RPMI7951 (cell line): ENCODE measurements around the gene CD180. TPM values are rescaled to one million over a fixed set of nuclear protein-coding genes. Genes with fewer than 3 reads are reported as not detected.

Experiments used
- DNase-seq: peaks from one replicate; pipeline ENCODE4 v3.0.0-alpha.2; 2012; ENCODE audit warnings: low read depth
- total RNA-seq: library from RNA; depleted of rRNA; stranded (reverse); fragments of >200 nt; shearing (Covaris generic); gene quantifications from 2 replicates; pipeline ENCODE4 v1.2.3, GENCODE V29; 2014

Gene CD180
- total RNA-seq, 1 experiment from 2014 or later, result under 0.01 TPM

- peak; percentile 56 for DNase-seq
Measured at GRCh38 chr5:67160985-67161384, 35.6 kb downstream of the CD180 start.

GRCh38 chr5:67160272-67160671 is 36.3 kb downstream of the CD180 start:
- DNase-seq, result no peak

- DNase-seq, result peak; percentile 22
Measured at GRCh38 chr5:67156976-67157583, 39.5 kb downstream of the CD180 start.

DNA sequence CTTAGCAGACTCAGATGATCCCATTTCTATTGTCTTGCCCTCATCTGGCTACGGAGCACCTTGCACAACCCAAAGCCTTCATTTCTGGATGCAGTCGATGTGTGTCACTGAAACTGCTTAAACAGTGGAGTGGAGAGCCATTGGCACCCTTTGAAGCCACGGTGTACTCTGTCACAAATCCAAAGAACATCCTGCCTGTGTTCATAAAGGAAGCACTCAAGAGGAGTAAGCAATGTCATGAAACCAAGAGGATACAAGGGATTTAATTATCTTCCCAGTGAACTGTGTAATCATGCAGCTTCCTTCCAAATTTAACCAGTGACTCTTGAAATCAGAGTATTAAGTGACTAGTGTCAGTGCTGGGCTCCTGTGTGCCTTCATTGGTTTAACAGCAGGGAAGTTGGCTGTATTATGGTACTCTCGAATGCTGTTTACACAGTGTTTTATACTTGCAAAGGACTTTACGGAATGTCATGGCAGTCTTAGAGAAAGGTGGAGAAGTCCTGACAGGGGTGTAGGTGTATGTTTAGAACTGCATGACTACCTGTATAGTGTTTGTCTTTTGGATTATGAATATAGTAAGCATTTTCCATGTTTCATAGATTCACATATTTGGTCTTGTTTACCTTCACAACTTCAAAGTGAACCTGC is 41.9 kb downstream of the CD180 start:
- no peak for DNase-seq

DNA sequence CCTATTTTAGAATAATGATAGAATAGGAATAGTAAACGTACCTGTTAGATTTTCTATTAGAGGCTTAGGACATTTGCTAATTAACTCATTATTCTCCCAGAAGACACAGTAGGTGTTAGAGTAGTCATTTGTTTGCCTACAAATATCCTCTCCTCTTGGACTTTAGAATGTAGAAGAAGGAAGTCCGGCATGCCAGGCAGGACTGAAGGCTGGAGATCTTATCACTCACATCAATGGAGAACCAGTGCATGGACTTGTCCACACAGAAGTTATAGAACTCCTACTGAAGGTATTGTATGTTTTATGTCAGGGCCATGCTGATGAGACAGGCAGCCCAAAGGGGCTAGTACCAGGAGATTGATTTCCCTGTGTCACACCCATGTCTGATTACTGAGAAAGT is 43.3 kb downstream of the CD180 start:
- no peak for DNase-seq

DNA sequence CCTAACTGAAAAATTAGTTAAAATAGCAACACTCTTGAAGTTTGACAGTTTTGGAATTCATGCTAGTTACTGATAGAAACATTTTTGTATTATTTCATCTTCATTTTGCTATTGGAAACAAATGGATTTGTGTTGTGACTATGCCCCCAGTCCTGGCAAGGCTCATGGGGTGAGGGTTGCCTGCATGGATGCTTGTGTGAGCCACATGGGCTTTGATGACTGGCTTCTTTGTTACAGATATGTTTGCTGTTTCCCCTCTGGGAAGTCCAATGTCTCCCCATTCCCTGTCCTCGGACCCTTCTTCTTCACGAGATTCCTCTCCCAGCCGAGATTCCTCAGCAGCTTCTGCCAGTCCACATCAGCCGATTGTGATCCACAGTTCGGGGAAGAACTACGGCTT is 44.2 kb downstream of the CD180 start:
- no peak for DNase-seq

- DNase-seq, result peak; percentile 19
Measured at GRCh38 chr5:67149951-67150523, 46.6 kb downstream of the CD180 start.

GRCh38 chr5:67149057-67149950 is 47.3 kb downstream of the CD180 start:
- no peak for DNase-seq

GRCh38 chr5:67147760-67148159 is 48.8 kb downstream of the CD180 start:
- peak; percentile 37 for DNase-seq

GRCh38 chr5:67146981-67147380 is 49.6 kb downstream of the CD180 start:
- no peak for DNase-seq

DNA sequence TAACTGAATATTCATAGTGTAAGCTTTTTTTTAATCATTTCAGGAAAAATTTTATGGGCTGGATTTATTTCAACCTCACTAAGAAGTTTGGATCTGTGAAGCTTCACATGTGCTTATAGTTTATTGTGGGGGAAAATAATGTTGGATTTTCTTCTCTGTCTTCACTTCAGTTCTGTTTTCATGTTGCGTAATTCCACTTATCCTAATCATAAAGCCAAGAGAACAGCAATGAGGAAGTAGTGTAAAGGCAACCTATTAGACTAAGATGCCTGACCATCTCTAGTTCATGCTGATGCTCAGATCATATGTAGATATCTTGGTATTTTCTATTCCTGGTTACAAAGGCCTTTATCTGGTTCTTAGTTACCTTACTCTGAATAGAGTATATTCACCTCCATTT is 50.0 kb downstream of the CD180 start:
- no peak for DNase-seq

DNA sequence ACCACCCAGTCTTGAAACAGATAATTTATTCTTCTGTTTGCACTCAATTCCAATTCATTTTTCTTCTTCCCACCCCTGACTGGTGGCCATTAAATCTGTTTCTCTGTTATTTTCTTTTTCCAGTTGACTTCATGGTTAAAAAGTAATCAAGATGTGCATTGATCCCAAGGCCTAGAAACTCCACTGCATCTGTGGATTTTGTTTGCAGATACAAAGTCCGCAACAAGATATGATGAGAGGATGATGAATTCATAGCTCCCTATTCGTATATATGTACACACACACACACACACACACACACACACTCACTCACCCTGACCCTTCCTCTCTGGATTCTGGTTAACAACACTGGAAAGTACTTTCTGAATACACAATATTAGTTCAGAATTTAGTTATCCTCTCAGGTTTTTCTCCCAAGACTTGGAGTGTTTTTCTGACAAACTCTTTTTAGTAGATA is 52.4 kb downstream of the CD180 start:
- no peak for DNase-seq

GRCh38 chr5:67143549-67143948 is 53.0 kb downstream of the CD180 start:
- no peak for DNase-seq

GRCh38 chr5:67142816-67143215 is 53.8 kb downstream of the CD180 start:
- DNase-seq, result no peak

DNA sequence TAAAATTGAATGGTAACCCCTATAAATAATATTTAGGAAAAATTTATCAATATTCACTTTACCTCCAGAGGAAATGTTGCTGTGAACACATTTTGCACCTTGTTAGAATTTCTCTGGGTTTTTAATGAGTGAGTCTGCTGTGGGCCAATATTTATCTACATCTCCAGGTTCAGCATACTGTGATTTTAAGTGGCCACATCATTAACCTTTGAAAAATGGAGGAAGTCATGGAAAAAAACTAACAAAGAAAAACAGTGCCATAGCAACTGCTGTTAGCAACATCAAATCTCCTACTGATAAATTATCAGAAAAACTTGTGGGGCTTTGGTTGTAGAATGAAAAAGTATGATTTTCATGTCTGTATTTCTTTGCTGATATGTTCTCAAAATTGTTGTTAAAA is 55.0 kb downstream of the CD180 start:
- DNase-seq, result no peak

GRCh38 chr5:67140413-67140812 is 56.2 kb downstream of the CD180 start:
- no peak for DNase-seq

- no peak for DNase-seq
Measured at GRCh38 chr5:67139030-67139429, 57.6 kb downstream of the CD180 start.

GRCh38 chr5:67135381-67135984 is 61.1 kb downstream of the CD180 start:
- DNase-seq, result no peak

- no peak for DNase-seq
Measured at GRCh38 chr5:67133776-67134175, 62.8 kb downstream of the CD180 start.

DNA sequence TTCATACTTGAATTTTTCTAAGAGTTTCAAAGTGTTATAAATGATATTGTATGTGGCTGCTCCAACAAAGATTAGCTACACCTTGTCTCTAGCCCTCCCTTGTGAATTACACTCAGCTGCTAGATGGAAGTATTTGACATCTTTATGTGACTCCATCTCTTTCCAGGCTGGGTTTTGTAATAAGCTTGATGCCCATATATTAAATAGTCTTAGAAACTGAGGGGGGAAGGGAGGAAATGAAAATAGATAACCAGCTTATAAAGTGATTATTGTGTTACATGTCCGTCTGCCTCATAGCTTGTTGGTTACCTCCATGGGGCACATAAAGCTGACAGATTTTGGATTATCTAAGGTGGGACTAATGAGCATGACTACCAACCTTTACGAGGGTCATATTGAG is 63.4 kb downstream of the CD180 start:
- DNase-seq, result no peak

DNA sequence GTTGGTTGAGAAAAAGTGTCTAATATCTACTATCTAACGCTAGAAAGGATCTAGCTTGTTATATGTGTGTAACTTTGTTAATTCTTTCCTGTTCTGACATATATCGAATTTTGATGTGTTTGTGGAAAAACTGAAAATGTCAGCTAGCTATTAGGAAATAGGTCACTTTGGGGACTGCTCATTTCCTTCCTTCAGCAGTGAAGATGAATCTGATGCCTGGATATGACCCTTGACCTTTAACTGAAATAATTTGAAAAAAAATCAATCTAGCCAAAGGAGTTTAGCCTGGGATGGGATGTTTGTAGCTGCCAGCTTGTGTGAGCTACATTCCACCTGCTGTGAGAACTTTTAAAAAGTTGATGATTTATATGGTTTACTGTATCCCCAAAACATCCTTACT is 66.8 kb downstream of the CD180 start:
- no peak for DNase-seq
